IPS-18c (cell line): ENCODE data around the gene BRSK2.

ENCODE experiments used
- H3K4me3 ChIP-seq: 2 replicates; pipeline ENCODE4 v1.7.0; 2013; ENCODE audit warnings: low read depth, mild to moderate bottlenecking, low read length, moderate library complexity; ENCODE audit not compliant: insufficient read depth
- H3K9me3 ChIP-seq: one replicate; pipeline ENCODE4 v1.6.1; 2013; ENCODE audit warnings: mild to moderate bottlenecking, low read length, moderate library complexity; ENCODE audit not compliant: control insufficient read depth, insufficient read depth

The BRSK2 gene

DNA sequence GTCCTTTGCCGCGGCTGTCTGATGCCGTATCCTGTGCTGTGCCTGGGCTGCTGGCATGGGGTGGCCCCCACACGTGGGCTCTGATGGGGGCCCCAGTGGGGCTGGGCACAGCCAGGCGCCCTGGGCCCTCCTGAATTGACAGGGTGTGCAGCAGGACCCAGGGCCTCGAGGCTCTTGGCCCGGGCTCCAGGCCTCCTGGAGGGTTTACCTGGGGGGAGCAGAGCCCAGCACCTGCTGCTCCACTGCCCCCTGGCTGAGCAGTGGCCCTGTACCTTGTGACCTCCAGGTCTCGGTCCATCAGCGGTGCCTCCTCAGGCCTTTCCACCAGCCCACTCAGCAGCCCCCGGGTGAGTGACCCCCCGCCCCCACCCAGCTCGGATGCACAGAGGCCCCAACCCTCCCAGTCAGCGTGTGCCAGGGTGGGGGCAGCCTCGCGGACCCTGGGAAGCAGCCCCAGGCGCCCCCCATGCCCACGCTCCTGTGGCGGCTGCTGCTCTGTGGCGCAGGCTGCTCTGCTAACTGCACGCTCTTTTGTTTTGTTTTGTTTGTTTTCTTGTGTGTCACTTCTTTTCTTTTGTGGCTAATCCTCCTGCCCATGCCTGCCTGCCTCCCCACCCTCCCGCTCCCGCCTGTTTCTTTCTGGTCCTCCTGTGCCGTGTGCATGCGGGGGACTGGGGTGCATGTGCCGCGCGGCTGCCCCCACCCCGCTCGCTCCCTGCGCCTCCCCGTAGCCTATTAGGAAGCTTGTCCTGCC, 59.9 kb downstream of the BRSK2 start:
- Histone ChIP-seq H3K9me3 (no peaks in the 10 kb centered on the region), H3K4me3 (no peak overlapping the region)

DNA sequence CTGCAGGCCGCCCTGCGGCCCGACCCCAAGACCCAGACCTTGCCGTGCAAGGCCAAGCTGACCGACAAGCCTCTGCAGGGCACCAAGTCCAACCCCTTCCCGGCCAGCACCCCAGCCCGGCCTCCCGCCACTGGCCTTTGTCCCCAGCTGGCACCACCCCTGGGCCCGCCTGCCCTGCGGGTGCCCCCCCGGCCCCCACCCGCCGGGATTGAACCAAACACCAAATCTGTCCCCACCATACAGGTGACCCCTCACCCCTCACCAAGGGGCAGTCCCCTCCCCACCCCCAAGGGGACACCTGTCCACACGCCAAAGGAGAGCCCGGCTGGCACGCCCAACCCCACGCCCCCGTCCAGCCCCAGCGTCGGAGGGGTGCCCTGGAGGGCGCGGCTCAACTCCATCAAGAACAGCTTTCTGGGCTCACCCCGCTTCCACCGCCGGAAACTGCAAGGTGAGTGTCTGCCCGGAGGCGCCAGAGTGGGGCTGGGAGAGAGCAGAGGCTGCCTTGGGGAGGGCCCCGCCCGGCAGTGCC, 60.7 kb downstream of the BRSK2 start:
- Histone ChIP-seq H3K9me3 (no peaks in the 10 kb centered on the region), H3K4me3 (no peak overlapping the region)

DNA sequence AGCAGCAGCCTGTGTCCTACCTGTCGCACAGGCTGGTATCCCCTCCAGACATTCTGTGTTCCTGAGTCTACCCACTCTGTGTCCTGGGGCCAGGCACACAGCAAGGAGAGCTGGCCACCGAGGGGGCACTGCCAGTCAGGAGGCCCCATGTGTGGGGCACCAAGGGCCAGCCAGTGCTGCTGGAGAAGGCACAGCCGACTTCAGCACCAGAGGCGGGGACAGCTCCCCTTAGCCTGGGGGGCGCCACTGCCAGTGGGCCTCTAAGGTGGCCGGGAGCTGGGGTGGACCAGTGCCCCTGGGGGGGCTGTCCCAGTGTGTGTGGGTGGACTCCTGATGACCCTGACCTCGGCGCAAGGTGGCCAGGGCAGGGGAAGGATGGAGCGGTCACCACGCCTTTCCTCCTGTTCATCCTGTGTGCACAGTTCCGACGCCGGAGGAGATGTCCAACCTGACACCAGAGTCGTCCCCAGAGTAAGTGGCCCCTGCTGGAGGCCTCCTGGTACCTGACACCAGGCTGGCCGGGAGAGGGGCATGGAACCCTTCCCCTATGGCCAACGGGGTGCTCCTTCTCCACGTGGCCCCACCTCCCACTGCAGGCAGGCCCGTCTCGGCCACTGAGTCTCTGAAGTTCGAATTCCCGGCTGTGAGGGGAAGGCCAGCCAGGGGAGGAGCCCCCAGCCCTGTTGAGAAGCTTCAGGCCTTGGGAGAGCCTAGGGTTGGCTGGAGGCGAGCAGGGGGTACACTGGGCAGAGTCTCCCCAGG, 61.4 kb downstream of the BRSK2 start:
- no peak overlapping the region for H3K4me3 ChIP-seq
- no peaks in the 10 kb centered on the region for H3K9me3 ChIP-seq

DNA sequence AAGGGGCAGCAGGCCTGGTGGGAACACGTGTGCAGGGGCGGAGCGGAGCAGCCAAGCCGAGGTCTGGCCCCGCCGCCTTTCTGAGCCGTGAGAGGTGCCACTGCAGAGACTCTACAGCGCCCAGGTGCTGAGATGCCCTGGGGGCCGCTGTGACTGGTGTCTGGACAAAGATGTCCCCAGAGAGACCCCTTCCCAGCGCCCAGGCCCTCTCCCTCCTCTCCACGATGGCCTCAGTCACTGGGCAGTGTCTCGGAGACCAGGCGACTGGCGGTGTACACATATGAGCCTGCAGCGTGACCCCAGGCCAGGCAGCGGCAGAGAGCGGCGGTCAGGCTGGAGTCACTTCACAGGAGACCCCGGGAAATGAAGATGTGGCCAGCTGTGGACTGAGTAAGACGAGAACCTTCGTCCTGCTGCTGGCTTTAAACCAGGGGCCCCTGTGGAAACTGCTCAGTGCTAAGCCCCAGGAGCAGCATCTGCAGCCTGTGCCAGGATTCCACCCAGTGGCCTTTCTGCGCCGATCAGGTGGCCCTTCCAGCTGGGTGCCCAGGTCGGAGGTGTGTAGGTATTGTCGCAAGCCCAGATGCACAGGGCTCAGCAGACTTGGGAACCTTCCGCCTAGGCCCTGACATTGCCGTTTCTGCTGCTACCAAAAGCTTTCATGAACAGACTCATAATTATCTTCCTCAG, 62.2 kb downstream of the BRSK2 start:
- Histone ChIP-seq H3K9me3 (no peaks in the 10 kb centered on the region), H3K4me3 (no peak overlapping the region)

DNA sequence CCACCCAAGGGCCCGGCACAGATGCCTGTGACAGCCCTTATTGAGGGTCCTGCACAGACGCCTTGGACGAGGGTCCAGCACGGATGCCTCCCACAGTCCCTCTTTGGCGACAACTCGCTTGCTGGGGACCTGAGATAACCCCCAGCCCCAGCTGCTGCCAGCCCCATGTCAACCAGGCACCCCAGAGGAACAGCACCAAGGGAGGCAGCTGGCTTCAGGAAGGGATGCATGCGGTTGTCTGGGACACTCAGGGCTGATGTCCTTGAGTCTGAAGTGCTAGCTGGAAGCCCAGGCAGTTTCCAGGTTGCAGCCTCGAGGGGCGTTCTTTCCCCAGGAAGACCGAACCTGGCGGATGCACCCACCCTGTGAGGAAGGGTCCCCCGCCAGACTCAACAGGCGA, 63.0 kb downstream of the BRSK2 start:
- H3K4me3 ChIP-seq: no peak overlapping the region
- no peaks in the 10 kb centered on the region for H3K9me3 ChIP-seq

DNA sequence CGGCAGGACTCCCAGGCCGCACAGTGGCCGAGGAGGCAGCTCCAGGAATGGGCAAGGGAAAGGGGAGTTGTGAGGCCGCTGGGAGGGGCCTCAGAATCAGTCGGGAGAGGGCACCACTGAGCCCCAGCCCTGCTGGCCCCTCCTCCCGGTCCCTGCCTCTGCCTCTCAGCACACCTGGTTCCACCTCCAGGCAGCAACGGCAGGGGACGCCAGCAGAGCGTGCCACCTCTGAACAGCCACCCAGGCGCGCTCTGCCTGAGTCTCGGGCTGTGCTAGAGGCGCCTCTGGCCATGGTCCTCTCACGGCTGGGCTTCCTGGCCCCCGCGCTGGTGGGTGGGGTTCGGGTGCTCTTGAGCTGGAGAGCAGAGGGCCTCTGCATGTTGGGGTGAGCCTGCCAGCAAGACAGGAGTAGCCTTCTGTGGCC, 63.9 kb downstream of the BRSK2 start:
- no peaks in the 10 kb centered on the region for H3K9me3 ChIP-seq
- H3K4me3 ChIP-seq: no peak overlapping the region

DNA sequence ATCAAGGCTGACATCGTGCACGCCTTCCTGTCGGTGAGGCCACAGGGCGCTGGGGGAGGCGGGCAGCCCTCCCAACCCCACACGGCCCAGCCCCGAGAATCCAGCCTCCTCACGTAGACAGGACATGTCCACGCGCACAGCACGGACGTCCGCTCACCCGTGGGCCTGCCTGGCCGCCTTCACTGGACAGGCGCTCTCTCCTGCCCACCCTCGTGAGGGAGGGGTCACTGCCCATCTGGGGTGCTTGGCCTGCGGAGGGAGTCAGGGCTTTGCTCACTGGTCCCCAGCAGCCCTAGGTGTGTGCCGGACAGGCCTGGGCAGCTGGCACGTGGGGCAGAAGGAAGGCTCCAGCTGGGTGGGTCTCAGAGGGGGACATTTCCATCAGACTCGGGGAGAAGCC, 64.8 kb downstream of the BRSK2 start:
- H3K9me3 ChIP-seq: no peaks in the 10 kb centered on the region

DNA sequence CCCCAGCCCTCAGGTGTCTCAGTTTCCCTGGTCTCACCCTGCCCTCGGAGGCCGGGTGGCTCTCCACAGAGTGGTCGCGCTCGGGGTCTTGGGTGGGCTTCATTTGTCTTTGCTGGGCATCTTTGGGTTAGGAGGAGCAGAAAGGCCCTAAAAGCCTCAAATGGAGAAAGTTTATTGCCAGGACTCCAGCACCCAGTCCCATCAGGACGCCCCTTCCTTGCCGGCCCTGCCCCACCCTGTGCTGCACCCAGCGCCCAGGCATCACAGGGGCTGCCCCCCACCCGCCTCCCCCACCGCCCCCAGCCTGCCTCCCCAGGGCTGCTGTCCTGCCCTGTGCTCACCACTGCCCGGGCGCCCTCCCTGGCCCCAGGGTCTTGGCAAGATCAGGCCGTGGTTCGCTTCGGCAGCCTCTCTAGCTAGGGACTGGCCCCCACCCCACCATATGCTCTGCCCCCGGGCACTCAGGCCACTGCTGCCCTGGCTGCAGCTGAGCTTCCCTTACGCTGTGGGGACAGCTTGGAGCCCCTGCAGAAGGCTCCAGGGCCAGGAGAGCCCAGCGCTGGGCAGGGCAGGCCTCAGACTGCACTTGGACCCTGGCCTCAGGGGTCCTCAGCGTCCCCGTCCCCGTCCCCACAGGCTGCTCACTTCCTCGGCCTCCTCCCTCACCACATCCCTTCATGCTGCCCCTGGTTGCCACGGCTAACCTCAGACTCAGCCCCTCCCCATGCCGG, 65.5 kb downstream of the BRSK2 start:
- H3K9me3 ChIP-seq: no peaks in the 10 kb centered on the region
- no peak overlapping the region for H3K4me3 ChIP-seq

More for the DNA sequence above, 64.8 kb downstream of the BRSK2 start:
- no peak overlapping the region for H3K4me3 ChIP-seq

DNA sequence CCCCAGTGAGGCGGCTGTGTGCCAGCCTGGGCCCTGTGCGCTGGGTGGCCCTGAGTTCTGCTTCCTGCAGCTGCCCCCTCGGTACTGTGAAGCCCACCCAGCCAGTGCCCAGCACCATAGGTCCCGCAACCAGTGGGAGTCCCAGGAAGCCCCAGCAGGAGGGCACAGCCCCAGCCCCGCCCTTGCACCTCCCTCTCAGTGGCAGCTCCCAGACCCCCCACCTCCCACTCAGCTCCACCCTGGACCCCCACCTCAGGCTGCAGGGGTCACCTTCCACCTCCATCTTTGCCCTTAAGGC, 66.0 kb downstream of the BRSK2 start:
- H3K4me3 ChIP-seq: no peak overlapping the region
- no peaks in the 10 kb centered on the region for H3K9me3 ChIP-seq

DNA sequence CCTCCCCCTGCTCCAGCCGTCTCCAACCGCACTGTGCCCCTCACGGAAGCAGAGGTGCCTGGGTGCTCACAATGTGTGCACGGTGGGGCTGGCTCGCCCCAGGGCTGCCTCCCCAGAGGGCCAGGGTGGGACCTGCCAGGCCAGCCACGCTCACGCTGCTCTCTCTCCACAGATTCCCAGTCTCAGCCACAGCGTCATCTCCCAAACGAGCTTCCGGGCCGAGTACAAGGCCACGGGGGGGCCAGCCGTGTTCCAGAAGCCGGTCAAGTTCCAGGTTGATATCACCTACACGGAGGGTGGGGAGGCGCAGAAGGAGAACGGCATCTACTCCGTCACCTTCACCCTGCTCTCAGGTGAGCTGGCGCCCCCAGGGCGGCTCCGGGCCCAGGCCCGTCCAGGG, 66.4 kb downstream of the BRSK2 start:
- no peak overlapping the region for H3K4me3 ChIP-seq

DNA sequence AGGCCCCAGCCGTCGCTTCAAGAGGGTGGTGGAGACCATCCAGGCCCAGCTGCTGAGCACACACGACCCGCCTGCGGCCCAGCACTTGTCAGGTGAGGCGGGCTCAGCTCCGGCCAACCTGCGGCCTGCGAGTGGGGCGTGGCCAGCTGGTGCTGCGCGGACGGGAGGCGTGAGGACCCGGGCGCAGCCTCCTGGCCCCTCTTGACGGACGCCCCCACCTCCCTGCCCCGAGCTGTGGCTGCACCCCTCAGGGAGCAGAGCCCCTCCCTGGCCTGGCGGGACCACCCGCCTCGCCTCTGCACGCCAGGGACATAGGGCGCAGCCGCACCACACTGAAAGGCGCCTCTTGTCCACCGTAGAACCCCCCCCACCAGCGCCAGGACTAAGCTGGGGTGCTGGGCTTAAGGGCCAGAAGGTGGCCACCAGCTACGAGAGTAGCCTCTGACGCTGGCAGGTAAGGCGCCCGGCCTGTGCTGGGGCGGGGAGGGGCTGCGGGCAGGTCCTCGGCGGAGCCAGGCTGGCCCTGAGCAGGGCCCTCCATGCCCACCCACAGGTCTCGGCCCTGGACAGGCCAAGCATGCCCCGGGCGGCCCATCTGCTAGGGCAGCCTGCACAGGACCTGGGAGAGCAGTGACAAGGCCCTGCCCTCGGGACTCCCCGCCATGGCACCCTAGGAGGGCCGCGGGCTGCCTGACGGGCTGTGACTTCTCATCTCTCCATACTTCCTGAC, 67.0 kb downstream of the BRSK2 start:
- H3K4me3 ChIP-seq: no peak overlapping the region
- no peaks in the 10 kb centered on the region for H3K9me3 ChIP-seq

More for the DNA sequence above, 66.4 kb downstream of the BRSK2 start:
- H3K9me3 ChIP-seq: no peaks in the 10 kb centered on the region

DNA sequence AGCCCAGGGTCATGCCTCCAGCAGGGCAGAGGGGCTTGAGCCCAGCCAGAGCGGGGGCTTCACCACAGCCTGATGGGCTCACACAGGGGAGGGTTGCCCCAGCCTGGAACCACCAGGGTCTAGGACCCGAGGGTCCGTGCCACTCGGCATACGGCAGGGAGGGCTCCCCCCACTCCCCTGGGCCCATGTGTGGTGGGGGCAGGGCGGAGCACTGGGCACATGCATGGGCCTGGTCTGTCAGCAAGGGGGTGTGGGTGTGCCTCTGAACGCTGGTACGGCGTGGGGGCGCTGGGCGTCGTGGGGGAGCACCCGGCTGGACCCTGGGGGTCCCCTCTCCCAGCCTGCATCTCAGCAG, 67.6 kb downstream of the BRSK2 start:
- H3K4me3 ChIP-seq: no peak overlapping the region
- H3K9me3 ChIP-seq: no peaks in the 10 kb centered on the region

DNA sequence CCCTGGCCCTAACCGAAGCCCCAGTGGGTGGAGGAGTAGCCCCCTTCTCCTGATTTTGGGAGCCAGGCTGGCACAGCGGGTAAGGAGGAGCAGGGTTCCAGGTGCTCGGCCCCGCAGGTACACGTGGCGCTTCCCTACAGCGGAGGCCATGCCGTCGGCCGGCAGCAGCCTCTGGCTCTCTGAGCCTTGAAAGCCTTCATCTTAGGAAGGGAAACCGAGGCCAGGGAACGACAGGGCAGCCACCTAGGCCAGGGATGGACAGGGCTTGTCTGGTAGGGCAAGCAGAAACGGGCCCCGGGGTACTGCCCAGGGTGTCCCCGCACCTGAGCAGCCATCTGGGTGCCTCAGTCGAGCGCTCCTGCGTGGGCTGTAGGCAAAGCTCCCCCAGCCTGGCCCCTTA, 68.1 kb downstream of the BRSK2 start:
- no peaks in the 10 kb centered on the region for H3K9me3 ChIP-seq
- no peak overlapping the region for H3K4me3 ChIP-seq

DNA sequence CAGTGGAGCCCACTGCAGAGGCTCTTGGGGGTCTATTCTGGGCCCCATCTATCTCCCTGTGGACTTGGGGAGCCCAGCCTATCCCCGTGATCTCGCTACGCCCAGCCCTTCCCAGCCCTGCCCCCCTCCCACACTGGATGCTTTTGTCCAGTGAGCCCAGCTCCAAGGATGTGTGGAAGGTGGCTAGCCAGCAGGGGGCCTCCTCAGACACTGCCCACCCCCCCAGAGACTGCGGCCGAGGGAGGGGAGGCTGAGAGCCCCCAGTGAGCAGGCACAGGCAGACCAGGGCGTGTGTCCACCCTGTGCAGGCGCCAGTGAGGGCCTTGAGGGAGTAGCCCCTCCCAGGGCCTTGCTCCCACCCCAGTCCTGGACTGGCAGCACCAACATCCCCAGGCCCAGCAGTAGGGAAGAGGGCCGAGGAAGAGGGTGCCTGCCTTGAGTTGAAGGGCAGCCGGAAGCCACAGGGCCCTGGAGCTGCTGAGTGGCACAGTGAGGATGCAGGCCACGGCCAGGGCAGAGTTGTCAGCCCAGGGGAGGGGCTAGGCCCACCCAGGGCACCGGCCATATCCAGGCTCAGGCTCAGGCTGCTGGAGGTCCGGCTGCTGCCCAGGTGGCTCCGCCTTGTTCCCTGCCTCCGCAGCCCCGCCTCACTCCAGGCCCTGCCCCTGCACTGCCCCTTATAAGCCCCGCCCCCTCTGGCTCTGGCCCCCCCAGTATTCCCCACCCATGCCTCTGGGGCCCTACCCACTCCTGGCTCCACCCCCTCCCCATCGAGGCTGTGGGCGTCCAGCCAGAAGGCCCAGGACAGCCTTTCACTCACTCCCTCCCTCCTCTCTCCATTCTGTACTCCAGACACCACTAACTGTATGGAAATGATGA, 68.8 kb downstream of the BRSK2 start:
- Histone ChIP-seq H3K4me3 (no peak overlapping the region; the same call in 1 of the 2 replicates), H3K9me3 (no peaks in the 10 kb centered on the region)

DNA sequence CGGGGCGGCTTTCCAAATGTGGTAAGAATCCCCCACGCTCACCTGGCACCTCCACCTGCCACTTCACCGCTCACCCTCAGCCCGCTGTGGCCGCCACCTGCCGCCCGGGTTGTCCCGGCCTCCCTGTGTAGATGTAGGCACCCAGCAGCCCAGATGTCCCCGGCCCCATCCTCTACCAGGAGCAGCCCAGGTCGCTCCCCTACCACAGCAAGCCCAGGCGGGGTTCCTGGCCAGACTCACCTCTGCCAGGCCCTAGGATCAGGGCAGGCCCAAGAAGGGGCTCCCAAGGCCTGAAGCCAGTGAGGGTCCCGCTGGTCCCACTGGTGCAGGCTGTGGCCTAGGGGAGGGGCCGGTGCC, 69.5 kb downstream of the BRSK2 start:
- H3K9me3 ChIP-seq: no peaks in the 10 kb centered on the region
- H3K4me3 ChIP-seq: no peak overlapping the region

DNA sequence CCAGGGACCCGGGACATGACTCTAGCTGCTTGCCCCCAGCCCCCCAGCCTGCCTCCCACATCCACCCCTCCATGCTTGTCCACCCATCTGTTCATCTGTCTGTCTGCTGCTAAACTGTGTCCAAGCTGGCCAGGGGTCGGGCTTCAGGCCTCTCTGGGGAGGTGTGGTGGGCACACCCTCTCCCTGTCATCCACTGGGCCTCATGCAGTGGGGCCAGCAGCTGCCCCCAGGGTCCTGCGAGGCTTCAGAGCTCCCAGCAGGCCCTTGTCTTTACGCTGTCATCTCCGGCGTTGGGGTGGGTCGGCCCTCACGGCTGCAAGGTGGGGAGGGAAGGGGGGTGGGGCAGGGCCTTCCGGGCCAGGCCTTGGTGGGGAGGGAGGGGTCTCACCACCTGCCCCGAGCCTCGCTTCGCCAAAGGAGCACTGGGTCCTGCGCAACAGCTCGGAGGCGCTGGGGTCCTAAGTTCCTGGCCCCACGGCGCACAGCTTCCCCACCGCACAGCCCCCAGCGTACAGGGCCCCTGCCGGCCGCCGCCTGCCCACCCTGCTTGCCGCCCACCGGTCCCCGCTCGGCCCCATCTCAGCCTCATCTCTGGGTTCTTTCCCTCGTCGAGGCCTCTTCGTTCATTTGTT, 70.1 kb downstream of the BRSK2 start:
- Histone ChIP-seq H3K9me3 (no peaks in the 10 kb centered on the region), H3K4me3 (no peak overlapping the region)
